Upper lobe of left lung (tissue), 4 donors: ENCODE measurements around the gene RAB44.

Experiments
- EP300 ChIP-seq, 4 donors: sonication (generic); formaldehyde crosslinking; IDR thresholded peaks; one replicate each; pipeline ENCODE4 v1.5.1; 2017; ENCODE audit warnings: antibody characterized with exemption in 4 of 4, control low read depth in 2 of 4
- POLR2A ChIP-seq, 4 donors: fragments of 450-650 bp; IDR thresholded peaks; one replicate each; pipeline ENCODE4 v1.5.1; 2016 to 2017; ENCODE audit warnings: antibody characterized with exemption in 4 of 4, mild to moderate bottlenecking in 2 of 4
- POLR2AphosphoS5 ChIP-seq, 2 donors: sonication (generic); formaldehyde crosslinking; IDR thresholded peaks; one replicate each; pipeline ENCODE4 v1.5.1; 2017; ENCODE audit warnings: antibody characterized with exemption in 2 of 2
- TF ChIP-seq, protein P1 (sequence below), 6 experiments: fragments of 450-650 bp in 4 of 6; fragments of 200-600 bp in 2 of 6; sonication (generic) in 2 of 6; IDR thresholded peaks; one replicate each; pipeline ENCODE4 v1.5.1; 2016 to 2019; ENCODE audit warnings: antibody characterized with exemption in 6 of 6

DNA sequence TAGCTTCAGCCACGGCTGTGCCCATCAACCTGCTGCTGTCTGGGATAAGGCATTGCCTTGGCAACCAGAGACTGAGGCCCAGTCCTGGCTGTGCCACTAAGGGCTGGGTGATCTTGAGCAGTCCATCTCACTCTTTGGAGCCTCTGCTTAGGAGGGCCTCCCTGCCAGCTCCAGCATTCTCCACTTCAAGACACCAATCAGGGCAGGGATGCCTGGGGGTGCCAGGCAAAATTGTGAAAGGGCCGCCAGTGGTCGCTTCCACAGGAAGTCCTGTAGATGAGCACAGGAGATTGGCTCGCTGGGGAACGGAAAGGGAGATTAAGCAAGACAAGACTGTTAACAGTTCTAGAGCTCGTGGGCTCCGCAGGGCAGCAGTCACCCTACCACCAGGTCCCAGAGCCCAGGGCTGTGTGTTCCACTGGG lies at the start of gene RAB44:
- TF ChIP-seq, protein P1, sequence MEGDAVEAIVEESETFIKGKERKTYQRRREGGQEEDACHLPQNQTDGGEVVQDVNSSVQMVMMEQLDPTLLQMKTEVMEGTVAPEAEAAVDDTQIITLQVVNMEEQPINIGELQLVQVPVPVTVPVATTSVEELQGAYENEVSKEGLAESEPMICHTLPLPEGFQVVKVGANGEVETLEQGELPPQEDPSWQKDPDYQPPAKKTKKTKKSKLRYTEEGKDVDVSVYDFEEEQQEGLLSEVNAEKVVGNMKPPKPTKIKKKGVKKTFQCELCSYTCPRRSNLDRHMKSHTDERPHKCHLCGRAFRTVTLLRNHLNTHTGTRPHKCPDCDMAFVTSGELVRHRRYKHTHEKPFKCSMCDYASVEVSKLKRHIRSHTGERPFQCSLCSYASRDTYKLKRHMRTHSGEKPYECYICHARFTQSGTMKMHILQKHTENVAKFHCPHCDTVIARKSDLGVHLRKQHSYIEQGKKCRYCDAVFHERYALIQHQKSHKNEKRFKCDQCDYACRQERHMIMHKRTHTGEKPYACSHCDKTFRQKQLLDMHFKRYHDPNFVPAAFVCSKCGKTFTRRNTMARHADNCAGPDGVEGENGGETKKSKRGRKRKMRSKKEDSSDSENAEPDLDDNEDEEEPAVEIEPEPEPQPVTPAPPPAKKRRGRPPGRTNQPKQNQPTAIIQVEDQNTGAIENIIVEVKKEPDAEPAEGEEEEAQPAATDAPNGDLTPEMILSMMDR (IDR thresholded peaks at IDR 0.05) = no peak
- no peak for TF ChIP-seq POLR2A (IDR thresholded peaks at IDR 0.05)
- TF ChIP-seq EP300 (IDR thresholded peaks at IDR 0.05) = no peak
- no peak for TF ChIP-seq POLR2AphosphoS5 (IDR thresholded peaks at IDR 0.05)
